OCI-M2 (cell line): Measurements from ENCODE around the gene FXYD3.

Source experiments
- DNase-seq: peaks from one replicate; lab custom pipeline; 2025; ENCODE audit not compliant: unreplicated experiment; lab: John Stamatoyannopoulos, UW

Gene FXYD3

GRCh38 chr19:35157431-35157830 is 41.8 kb downstream of the FXYD3 start:
- no peak for DNase-seq

- no peak for DNase-seq
These were observed 44.0 kb downstream of the FXYD3 start for GRCh38 chr19:35159606-35160005.

- no peak for DNase-seq
These were observed 45.2 kb downstream of the FXYD3 start for GRCh38 chr19:35160629-35161433.

GRCh38 chr19:35161434-35161743 is 45.8 kb downstream of the FXYD3 start:
- no peak for DNase-seq

GRCh38 chr19:35162471-35163326 is 47.1 kb downstream of the FXYD3 start:
- no peak for DNase-seq

- DNase-seq = no peak
These were observed 48.8 kb downstream of the FXYD3 start for GRCh38 chr19:35164418-35164817.

- DNase-seq = no peak
These were observed 49.8 kb downstream of the FXYD3 start for GRCh38 chr19:35165200-35166058.

- DNase-seq = peak; percentile 89
These were observed 50.8 kb downstream of the FXYD3 start for GRCh38 chr19:35166100-35167063.

- peak; percentile 87 for DNase-seq
These were observed 51.9 kb downstream of the FXYD3 start for GRCh38 chr19:35167251-35168119.

- no peak for DNase-seq
These were observed 52.6 kb downstream of the FXYD3 start for GRCh38 chr19:35168196-35168595.

GRCh38 chr19:35169221-35169995 is 53.8 kb downstream of the FXYD3 start:
- DNase-seq = no peak

- DNase-seq = no peak
These were observed 54.9 kb downstream of the FXYD3 start for GRCh38 chr19:35170359-35171061.

- no peak for DNase-seq
These were observed 56.1 kb downstream of the FXYD3 start for GRCh38 chr19:35171730-35172129.
